NCI-H146 treated with DMSO at 0.1 percent for 48 hours (cell line): ENCODE results near the gene CBR4.

ENCODE experiments used
- DNase-seq: peaks from one replicate; lab custom pipeline; 2025; ENCODE audit not compliant: unreplicated experiment; lab: John Stamatoyannopoulos, UW

Gene CBR4

GRCh38 chr4:169033660-169034059 lies 23.6 kb upstream of the CBR4 start:
- DNase-seq, result no peak

DNA sequence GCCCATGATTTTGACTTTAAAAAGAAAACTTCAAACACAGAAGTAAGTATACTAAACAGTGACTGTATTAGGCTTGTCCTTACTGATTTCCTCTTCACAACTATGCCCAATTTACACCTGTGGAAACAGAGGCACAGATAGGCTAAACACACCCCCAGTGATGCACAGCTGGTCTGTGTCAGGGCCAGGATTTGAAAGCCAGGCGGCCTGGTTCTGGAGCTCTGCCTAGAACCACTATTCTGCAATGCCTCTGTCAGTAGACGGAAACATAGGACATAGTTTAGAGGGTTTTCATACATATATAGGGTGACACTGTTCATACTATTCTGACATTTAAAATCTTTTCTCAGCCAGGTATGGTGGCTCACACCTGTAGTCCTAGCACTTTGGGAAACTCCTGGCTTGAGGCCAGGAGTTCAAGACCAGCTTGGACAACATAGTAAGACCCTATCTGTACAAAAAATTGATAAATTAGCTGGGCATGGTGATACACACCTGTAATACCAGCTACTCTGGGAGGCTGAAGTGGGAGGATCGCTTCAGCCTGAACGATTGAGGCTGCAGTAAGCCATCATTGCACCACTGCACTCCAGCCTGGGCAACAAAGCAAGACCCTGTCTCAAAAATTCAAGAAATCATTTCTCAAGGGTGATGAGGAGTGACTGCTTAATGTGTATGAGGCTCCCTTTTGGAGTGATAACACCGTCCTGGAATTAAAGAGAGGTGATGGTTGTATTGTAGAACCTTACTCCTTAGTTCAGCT lies 23.0 kb upstream of the CBR4 start:
- no peak for DNase-seq

GRCh38 chr4:169032194-169032593 lies 22.1 kb upstream of the CBR4 start:
- DNase-seq, result no peak

DNA sequence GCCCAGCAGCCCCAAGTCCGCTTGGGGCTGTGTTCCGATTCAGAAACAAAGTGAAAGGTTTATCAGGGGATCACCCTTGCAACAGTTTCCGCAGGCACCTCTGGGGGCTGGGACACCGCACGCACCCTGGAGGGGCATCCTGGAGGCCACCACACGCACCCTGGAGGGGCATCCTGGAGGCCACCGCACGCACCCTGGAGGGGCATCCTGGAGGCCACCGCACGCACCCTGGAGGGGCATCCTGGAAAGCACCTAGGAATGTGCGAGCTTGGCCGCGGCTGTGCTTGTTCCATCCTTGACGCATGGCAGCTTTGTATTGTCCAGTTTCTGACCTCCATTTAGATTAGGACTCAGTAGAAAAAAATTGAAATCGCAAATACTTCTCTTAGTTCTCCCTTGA lies 21.3 kb upstream of the CBR4 start:
- no peak for DNase-seq

GRCh38 chr4:169030562-169030982 lies 20.5 kb upstream of the CBR4 start:
- no peak for DNase-seq

- DNase-seq, result no peak
Measured at GRCh38 chr4:169029947-169030346, 19.9 kb upstream of the CBR4 start.

- no peak for DNase-seq
Measured at GRCh38 chr4:169027663-169028062, 17.6 kb upstream of the CBR4 start.

- no peak for DNase-seq
Measured at GRCh38 chr4:169025184-169025583, 15.1 kb upstream of the CBR4 start.

DNA sequence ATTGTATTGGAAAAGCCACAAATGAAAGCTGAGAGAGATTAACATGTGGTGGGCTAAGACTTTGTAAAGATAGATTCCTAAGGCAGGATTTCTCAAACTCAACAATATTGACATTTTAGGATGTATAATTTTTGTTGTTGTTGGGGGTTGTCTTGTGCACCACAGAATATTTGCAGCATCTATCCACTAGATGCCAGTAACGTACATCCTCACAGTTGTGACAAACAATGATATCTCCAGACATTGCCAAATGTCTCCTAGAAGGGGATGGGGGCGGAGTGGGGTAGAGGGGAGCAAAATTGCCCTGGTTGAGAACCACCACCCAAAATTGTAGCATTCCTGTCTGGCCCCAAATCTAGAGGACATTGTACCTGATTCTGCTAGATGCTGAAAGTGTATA lies 14.7 kb upstream of the CBR4 start:
- DNase-seq, result peak; percentile 7

- DNase-seq, result no peak
Measured at GRCh38 chr4:169018406-169018805, 8.4 kb upstream of the CBR4 start.

GRCh38 chr4:169017971-169018370 lies 7.9 kb upstream of the CBR4 start:
- DNase-seq, result no peak

DNA sequence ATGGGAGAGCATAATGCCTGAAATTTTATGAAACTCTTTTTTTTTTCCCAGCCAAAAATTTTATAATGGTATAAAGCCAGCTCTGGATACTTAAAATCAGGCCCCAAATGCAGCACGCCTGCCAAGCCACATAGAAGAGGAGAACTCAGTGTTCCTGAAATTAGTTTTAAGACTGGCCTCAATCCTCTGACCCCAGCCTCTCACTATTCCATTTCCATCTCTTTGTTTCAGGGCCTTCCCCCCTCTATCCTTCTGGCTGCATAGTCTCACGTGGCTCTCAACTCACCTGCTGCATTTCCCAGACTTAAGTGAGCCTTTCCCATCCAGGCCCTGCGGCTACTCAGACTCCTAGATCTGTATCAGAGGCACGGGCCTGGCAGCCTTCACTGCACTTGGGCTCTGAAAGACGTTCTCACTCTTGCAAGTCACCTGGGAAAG lies 5.2 kb upstream of the CBR4 start:
- no peak for DNase-seq

- no peak for DNase-seq
Measured at GRCh38 chr4:169014586-169014985, 4.5 kb upstream of the CBR4 start.

GRCh38 chr4:169013396-169013795 lies 3.3 kb upstream of the CBR4 start:
- DNase-seq, result no peak

GRCh38 chr4:169012049-169012448 lies 2.0 kb upstream of the CBR4 start:
- DNase-seq, result no peak

DNA sequence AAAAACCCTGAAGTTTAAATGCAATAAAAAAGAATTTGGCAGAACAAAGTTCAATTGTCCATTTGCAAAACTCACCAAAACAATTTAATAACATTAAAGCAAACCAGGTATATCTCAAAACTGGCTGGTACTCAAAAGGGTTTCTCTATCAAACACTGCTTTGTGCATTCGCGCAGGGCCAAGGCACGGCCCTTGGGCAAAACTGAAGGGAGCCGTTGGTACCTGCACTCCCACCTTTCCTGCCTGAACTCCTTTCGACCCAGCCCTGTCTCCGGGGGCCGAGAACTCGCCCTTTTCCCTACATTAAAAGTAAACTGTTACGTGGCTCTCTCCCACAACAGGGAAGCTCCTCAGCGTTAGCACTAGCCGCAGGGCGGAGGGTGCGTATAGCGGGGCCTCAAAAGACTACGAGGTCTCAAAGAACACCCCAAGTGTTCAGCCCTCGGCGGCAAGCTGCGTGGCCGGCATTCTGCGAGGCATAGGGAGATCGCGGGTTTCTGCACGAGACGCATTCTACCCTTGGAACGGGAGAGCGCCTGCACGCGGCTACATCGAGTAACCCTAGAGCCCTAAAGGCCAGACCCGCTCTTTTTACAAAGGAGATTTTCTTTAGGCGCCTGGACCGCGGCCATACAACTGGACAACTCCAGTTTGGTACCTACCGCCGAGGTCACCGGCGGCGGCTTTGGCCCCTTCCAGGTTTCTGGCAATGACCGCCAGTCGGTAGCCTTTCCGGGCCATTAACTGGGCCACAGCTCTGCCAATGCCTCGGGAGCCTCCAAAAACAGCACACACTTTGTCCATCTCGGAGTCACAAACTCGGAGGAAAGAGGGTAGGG lies 550 bp downstream of the CBR4 start:
- no peak for DNase-seq

DNA sequence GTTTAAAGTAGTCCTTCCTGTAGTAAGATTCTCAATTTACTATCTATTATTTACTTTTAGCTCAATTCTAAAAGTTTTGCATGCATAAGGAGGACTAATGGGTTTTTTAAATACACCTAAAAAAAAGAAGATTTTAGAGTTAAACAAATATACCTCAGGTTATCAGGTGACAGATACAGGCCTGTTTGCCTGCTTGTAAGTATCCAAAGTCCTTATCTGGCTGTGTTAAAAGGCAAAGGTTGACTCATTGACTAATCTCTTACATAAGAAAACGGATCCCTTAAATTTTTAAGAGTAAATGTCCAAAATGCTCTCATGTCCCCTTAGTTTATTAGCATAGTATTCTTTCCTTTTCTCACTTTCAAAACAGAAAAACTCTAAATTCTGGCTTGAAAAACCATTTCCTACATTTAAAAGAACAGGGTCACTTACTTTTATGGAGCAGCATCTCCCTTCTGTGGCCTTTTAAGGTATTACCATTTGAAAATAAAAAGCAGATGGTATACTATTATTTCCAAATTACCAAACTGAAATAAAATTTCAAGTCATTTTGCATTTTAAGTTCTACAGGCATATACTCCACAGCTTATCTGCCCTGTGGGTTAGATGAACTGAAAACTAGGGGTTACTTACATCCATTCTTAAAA lies 4.5 kb downstream of the CBR4 start:
- DNase-seq, result no peak

- no peak for DNase-seq
Measured at GRCh38 chr4:169000315-169000714, 9.7 kb downstream of the CBR4 start.

GRCh38 chr4:168999809-169000208 lies 10.2 kb downstream of the CBR4 start:
- no peak for DNase-seq

GRCh38 chr4:168998596-168998995 lies 11.5 kb downstream of the CBR4 start:
- no peak for DNase-seq

DNA sequence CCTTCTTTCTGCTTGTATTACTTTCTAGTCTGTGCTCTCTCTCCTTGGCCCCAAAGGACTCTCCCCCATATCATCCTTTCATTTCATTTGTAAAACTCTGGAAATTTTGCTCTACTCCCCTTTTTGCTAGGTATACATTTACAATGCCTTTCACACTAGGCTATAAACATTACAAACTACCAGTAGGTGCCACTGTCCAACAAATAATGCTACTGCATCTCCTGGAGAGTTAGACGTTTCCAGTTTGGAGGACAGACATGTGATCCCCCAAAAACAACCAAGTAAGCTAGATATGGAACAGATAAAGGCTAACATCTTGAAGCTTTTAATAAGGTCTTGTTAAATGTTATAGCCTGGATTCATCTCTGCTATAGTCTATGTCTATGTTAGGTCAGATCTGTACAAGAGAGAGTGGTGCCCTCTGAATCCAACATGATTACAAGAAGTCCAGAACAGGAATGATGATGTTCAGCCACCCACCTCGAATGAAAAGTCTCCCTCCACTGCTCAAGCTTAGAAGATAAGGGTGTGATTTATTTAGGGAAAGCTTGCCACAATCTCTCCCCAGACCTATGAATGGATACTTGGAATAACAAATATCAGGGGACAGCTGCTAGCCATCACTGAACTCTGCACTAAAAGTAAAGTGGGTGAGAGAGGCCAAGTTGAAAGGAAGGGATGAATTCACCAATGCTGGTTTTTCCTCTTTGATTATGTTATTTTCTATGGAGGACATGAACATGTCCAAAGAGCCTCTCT lies 14.3 kb downstream of the CBR4 start:
- DNase-seq, result no peak
